Glutamatergic neuron (in vitro differentiated cells): ENCODE measurements around the gene MCTP1. TPM values are rescaled to one million over a fixed set of nuclear protein-coding genes. Genes with fewer than 3 reads are reported as not detected.

ENCODE experiments used
- DNase-seq: peaks from one replicate; pipeline ENCODE4 v3.0.0; 2022
- H3K27ac Mint-ChIP-seq: one replicate; pipeline ENCODE4 v1.8.0; 2020; ENCODE audit warnings: mild to moderate bottlenecking, mixed read lengths, inconsistent platforms; ENCODE audit not compliant: unreplicated experiment
- H3K27me3 Mint-ChIP-seq: one replicate; pipeline ENCODE4 v1.8.0; 2020; ENCODE audit warnings: mild to moderate bottlenecking, moderate library complexity, mixed read lengths, inconsistent platforms; ENCODE audit not compliant: unreplicated experiment
- H3K36me3 Mint-ChIP-seq: one replicate; pipeline ENCODE4 v1.8.0; 2020; ENCODE audit warnings: mild to moderate bottlenecking, mixed read lengths, inconsistent platforms; ENCODE audit not compliant: unreplicated experiment
- H3K4me1 Mint-ChIP-seq: one replicate; pipeline ENCODE4 v1.8.0; 2020; ENCODE audit warnings: mild to moderate bottlenecking, low read depth, mixed read lengths, inconsistent platforms; ENCODE audit not compliant: unreplicated experiment
- H3K4me3 Mint-ChIP-seq: one replicate; pipeline ENCODE4 v1.8.0; 2020; ENCODE audit warnings: mild to moderate bottlenecking, mixed read lengths, inconsistent platforms; ENCODE audit not compliant: unreplicated experiment
- H3K9me3 Mint-ChIP-seq: one replicate; pipeline ENCODE4 v1.8.0; 2020; ENCODE audit warnings: mild to moderate bottlenecking, moderate library complexity, mixed read lengths, inconsistent platforms; ENCODE audit not compliant: unreplicated experiment
- CTCF ChIP-seq: fragments of 200-600 bp; sonication (generic); IDR thresholded peaks from one replicate; pipeline ENCODE4 v1.5.0; 2021; ENCODE audit not compliant: partially characterized antibody, unreplicated experiment
- total RNA-seq: library from RNA; stranded (reverse); fragmentation: NEBNext Ultra II Directional; extraction: Animal tissue kit (Norgen Biotek cat#: 25700); gene quantifications from one replicate; pipeline ENCODE4 v1.2.1, GENCODE V29; 2021; ENCODE audit not compliant: unreplicated experiment

Gene MCTP1
- total RNA-seq, 1 donor from 2014 or later = 1.7 TPM

DNA sequence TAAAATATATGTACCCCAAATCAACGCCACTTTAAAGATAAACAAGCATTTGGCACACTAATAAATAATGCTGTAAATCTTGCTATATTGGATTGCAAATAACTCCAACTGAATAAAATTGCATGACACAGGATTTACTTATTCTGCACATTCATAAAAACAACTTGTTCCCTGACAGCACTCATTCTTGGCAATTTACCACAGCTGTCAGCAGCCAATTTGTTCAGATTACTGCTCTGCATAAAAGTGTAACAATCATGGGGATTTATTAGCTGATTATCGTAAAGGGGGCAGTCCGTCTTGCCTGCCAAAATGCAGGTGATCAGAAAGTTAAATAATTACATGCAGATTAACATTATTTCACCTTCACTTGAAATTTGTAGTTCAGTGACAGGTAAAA lies 381.2 kb downstream of the MCTP1 start:
- Mint-ChIP-seq H3K27me3 (no peaks in the 10 kb centered on the region), H3K9me3 (peaks cover 2% of the 10 kb centered on the region), H3K27ac (no peak overlapping the region), H3K4me1 (no peaks in the 10 kb centered on the region), H3K4me3 (no peak overlapping the region), H3K36me3 (no peaks in the 10 kb centered on the region)
- DNase-seq = no peak
- no peak for TF ChIP-seq CTCF

DNA sequence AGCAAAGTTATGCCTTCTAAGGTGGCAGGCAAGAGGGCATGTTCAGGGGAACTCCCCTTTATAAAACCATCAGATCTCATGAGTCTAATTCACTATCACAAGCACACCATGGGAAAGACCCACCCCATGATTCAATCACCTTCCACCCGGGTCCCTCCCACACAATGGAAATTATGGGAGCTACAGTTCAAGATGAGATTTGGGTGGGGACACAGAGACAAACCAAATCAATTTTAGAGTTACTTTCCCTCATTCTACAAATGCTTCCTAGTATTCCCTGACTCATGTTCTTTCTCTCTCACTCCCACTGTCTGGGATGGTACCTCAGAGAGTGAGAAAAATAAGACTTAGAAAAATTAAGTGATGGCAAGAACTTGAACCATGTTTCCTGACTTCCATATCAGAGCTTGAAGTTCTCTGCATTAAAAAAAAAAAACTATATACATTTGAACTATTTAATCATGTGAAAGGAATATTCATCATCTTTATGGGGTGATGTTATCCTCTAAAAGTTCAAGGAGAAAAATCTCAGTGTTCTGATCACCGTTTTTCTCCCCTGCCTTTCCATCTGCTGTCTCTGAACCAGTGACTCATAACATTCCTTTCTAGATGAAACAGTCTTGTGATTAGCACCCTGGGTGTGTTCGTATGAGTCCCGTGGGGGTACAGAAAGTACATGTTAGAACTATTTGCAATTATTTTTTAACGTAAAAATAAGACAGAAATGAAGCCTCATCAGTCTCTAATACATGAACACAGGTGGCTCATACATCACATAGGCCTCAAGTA lies 383.5 kb downstream of the MCTP1 start:
- H3K4me1 Mint-ChIP-seq = no peaks in the 10 kb centered on the region
- no peak for TF ChIP-seq CTCF

GRCh38 chr5:94900006-94900505 lies 384.8 kb downstream of the MCTP1 start:
- Mint-ChIP-seq H3K27ac (no peak overlapping the region), H3K9me3 (peaks cover 2% of the 10 kb centered on the region)

More for the DNA sequence above, 383.5 kb downstream of the MCTP1 start:
- no peak for DNase-seq
- Mint-ChIP-seq H3K36me3 (no peaks in the 10 kb centered on the region), H3K27me3 (no peaks in the 10 kb centered on the region), H3K27ac (no peak overlapping the region), H3K9me3 (peaks cover 2% of the 10 kb centered on the region), H3K4me3 (no peak overlapping the region)

GRCh38 chr5:94893412-94894135 lies 391.3 kb downstream of the MCTP1 start:
- H3K4me3 Mint-ChIP-seq = no peak overlapping the region
- no peaks in the 10 kb centered on the region for H3K4me1 Mint-ChIP-seq
- H3K27ac Mint-ChIP-seq = no peak overlapping the region
- H3K9me3 Mint-ChIP-seq = no peaks in the 10 kb centered on the region
- TF ChIP-seq CTCF = peak; percentile 24
- no peaks in the 10 kb centered on the region for H3K36me3 Mint-ChIP-seq
- H3K27me3 Mint-ChIP-seq = no peaks in the 10 kb centered on the region
- DNase-seq = no peak

More at GRCh38 chr5:94900006-94900505, 384.8 kb downstream of the MCTP1 start:
- TF ChIP-seq CTCF = no peak
- Mint-ChIP-seq H3K4me1 (no peaks in the 10 kb centered on the region), H3K4me3 (no peak overlapping the region), H3K36me3 (no peaks in the 10 kb centered on the region), H3K27me3 (no peaks in the 10 kb centered on the region)
- DNase-seq = no peak

DNA sequence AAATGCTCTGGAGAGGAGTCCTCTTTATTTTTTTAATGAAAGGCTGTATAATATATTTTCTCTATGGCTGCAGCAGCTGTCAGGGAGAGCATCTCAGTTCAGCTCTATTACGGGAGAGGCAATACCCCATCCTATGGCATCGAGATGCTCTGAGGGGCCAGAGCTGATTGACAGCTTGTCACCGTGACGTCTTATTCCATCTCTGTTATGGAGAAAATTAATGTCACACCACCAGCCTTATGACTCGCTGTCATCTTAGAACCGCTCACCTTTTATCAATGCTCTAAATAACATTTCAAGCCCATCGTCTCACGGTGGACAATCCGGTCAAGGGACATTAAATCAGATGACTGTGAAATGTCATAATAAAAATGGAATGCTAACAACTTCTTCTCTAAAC lies 392.9 kb downstream of the MCTP1 start:
- Mint-ChIP-seq H3K27ac (no peak overlapping the region), H3K9me3 (no peaks in the 10 kb centered on the region), H3K4me1 (no peaks in the 10 kb centered on the region), H3K27me3 (no peaks in the 10 kb centered on the region), H3K4me3 (no peak overlapping the region), H3K36me3 (no peaks in the 10 kb centered on the region)
- no peak for DNase-seq
- no peak for TF ChIP-seq CTCF
